Stimulated activated CD8-positive, alpha-beta memory T cell treated with anti-CD3 and anti-CD28 coated beads, Interleukin-7, amount 100 ng/mL, for 48 hours (primary cell): ENCODE measurements around the gene PGC.
"Not testable (repeated sequence)": the region's sequence is repeated elsewhere in the genome, so short reads cannot be mapped to it uniquely, and the experiment has no call there.

Experiments
- DNase-seq, 2 donors: peaks; one replicate each; pipeline ENCODE4 v3.0.0-alpha.2; 2020; ENCODE audit warnings: low read depth in 1 of 2; ENCODE audit errors: extremely low read depth in 1 of 2

The PGC gene

DNA sequence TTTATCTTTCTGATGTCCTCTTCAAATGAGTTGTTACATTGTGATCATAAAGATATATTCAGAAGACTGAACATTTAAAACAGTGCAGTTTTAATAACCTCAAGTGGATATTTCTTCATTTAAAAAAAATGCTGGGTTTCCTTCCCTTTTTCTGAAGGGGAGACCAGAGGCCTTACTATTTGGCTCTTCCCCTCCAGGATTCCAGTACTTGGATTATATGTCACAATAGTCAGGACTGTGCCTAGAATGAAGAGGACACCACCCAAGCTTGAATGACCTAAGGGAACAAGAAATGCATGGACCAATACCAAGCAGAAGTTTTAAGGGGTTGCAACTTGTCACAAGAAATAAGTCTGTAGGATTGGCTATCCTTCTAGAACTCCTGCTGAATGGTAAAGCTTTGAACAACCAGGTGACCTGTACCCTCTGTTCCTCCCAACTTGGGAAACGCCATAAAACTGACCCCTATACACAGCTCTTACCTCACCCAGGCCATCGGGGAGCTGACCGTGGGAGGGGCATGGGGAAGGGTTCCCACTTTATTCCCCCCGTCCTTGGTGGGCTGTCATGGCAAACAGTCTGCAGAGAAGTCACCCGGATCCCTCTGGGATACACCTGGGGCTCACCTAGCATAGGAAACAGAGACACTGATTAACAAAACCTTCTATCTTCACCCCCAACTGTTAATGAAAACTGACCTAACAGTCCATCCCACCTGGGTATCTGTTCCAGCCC, 30.5 kb upstream of the PGC start:
- no peak for DNase-seq

DNA sequence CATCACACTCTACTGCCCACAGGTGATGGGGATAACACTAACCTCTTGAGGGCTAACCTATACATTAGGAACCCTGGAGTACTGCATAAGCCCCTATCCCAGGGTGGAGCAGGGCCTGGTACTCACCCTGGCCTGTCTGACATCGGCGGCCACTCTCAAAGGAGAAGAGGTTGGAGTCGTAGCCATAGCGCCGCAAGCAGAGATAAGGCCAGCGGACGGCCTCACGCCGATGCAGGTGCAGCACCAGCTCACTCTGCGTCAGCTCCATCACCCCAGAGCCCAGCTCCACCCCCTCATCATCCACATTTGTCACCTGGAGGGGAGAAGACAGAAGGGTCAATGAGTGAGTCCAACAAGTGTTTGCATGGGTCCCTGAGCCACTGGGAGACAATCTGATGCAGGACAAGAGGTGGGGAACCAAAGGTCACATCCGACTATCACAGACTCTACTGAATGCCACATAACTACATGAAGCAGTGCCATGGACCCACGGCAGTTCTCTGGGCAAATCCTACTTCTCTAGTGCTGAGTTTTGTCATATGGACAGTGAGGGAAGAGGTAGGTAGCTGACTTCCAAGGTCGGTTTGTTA, 28.2 kb upstream of the PGC start:
- no peak for DNase-seq

GRCh38 chr6:41774841-41775240, 27.6 kb upstream of the PGC start:
- no peak for DNase-seq

DNA sequence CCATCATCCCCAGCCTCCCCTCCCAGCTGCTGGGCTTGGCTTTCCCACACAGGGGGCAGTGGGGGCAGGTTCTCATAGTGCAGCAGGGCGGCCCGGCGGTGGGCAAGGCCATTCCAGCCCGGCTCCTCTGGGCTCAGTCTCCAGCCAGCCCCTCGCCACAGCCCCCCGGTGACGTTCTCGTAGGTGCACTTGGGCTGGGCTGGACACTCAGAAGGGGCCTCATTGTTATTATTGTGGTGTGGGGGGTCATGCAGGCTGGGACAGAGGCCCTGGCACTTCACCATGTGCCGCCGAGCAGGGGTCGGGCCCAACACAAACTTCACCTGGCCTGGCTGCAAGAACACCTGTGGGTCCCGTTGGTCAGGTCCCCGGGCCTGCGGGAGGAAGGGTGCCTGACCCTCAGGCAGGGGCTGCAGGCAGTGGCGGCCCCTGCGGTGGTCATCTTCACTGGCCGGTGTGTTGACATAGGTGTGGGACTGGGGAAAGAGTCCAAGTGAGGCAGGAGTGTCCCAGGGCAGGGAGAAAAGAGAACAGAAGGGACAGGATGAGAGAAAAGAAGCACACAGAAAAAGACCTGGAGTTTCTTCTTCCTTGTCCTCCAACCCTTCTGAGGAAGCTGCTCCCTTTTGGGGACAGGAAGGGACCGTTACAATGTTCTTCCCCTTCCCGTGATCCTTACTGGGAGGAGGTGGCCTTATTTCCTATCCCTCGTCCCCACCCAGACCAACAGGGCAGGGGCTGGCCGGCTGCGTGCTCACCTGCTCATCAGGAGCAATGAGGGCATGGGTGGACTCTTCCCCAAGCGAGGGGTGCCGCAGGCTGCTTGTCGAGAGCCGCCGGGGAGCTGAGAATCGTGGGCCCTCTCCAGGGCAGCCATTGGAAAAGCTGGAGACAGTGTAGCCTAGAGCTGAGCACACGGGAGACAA, 24.1 kb upstream of the PGC start:
- DNase-seq: no peak

DNA sequence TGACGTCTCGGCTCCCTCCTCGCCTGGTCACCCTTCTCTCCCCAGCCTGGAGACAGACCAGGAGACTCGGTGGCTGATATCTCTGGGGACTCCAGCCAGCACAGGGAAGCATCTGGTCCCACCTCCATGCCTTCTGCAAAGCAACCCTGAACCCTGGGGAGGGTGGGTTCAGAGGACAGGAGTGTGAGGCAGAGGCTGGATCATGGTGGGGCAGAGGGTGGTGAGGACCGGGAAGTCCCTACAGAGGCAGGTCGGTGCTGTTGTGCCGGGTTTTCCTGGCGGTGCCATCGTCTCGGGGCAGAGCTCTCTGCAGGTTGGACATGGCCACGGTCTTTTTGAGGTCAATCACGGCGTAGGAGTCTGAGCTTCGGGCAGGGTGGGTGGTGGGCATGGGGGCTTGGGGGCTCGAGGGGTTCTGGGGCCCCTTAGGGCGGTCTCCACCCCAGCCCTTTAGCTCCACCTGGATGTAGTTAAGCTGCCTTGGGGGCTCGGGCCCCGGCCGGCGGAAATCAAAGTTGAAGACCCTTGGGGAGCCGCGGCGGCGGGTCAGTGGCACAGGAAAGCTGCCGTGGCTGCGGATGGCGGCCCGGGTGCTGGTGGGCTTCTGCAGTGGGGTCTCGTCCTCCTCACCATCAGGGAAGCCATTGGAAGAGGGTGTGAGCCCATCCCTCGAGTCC, 23.3 kb upstream of the PGC start:
- DNase-seq: no peak

- no peak for DNase-seq
Measured at GRCh38 chr6:41769376-41769775, 22.2 kb upstream of the PGC start.

GRCh38 chr6:41768545-41769308, 21.5 kb upstream of the PGC start:
- no peak for DNase-seq

DNA sequence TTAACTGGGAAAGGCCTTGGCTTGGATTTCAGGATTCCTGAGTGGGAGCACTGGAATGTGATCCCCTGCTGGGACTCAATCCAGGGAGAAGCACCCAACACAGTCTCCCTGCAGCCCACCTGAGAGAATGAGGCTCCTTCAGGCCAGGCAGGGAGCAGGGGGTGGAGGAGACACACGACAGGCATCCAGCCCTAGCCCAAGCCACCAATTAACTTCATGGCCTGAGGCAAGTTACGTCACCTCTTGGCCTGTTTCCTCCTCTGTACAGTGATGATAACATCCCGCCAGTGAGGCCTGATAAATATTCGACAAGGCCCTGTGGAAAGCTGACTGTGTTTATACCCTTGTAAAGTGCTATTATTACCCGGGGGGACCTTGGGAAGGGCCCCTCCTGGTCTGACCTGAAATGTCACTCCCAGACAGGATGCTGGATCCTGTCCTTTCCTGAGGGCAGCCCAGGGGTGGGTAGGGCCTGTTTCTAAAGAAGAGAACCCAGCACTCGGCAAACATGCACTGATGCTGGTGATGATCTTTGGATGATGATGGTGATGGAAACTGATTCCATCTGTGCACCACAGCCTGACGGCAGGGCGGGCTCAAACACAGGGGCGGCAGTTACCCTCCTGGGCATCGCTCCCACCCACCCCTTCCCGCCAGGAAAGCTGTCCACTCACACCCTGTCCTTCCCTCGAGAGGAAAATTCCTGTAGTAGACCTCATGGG, 20.1 kb upstream of the PGC start:
- no peak for DNase-seq

- not testable (repeated sequence) for DNase-seq
Measured at GRCh38 chr6:41766043-41766664, 19.0 kb upstream of the PGC start.

- DNase-seq: no peak
Measured at GRCh38 chr6:41763470-41763869, 16.3 kb upstream of the PGC start.

DNA sequence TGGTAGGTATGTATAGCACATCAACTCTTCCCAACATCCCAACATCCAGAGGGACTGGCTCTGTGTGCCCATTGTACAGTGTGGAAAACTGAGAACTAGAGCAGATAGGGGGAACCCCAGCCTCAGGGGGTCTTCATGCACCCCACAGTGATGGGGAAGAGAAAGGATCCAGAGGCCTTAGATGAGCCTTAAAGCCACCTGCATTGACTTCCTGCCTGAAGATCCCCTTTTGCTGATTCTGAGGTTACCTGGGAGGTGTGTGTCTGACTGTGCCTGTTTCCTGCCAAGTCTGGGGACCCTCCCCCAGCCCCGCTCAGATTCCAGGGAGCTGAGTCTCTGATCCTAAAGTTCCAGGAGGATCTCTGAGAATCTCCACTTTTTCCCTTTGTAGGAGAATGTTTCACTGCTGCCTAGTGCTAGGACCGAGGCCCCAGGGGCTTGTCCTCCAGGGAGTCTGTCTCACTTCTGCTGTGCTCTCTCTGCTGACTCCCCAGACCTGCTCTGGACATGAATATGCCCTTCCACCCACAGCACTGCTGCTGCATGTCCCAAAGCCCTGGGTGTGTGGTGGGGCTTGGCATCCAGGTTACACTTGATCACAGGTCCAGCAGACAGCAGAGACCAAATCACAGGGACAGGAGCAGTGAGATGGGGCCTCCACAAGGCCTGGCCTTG, 12.8 kb upstream of the PGC start:
- no peak for DNase-seq

GRCh38 chr6:41759106-41759904, 12.1 kb upstream of the PGC start:
- no peak for DNase-seq

DNA sequence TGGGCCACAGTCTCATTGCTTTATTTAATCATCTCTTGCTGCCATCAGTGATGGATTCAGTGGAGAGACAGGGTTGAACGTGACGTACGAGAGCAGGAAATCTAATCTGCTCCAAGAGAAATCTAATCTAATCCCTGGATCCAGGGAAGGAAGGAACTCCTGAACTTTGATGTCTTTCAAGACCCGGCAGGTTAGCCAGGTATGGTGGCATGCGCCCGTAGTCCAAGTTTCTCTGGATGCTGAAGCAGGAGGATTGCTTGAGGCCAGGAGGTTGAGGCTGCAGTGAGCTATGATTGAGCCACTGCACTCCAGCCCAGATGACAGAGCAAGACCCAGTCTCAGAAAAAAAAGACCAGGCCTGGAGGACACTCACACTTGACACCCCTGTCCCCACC, 11.4 kb upstream of the PGC start:
- DNase-seq: no peak

- DNase-seq: no peak
Measured at GRCh38 chr6:41757931-41758640, 10.9 kb upstream of the PGC start.

DNA sequence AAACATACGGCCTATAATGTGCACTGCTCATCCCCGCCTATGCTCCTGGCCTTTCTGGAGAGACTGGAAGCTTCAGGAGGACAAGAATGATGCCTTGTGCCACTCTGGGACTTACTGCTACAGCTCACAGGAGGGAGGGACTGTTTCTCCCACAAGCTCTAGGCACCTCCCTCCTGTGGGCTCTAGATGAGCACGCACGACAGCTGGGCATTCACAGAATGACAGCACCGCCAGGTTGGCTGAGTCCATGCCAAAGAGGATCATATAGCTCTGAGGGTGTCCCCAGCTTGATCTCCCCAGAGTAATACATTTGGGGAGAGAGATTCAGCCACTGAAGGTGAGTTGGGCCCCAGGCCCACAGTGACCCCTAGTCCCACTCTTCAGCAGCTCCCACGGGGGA, 10.1 kb upstream of the PGC start:
- DNase-seq: no peak

- no peak for DNase-seq
Measured at GRCh38 chr6:41756354-41756753, 9.2 kb upstream of the PGC start.

DNA sequence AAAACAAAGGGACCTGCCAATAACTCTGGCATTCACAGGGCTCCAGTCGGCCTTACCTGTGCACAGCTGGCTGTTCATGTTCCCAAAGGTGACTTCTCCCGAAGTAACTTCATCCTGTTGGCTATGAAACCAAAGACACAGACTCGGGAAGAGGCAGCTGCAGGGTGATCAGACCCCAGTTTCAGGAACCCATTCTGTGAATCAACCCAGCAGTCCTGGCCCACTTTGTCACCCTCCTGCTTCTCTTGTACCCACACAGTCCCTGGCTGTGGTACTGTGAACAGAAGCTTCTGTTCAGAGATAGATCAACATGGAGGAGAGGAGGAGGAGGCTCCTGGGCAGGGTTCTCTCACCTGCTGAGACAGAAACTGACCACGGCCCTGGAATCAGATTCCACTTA, 8.7 kb upstream of the PGC start:
- DNase-seq: no peak
